ENCODE measurements around the gene RPL32. TPM values are rescaled to one million over a fixed set of nuclear protein-coding genes. Genes with fewer than 3 reads are reported as not detected.

The RPL32 gene
- total RNA-seq, 3 donors from 2014 or later (not counting 1 experiment from before 2014, with no cell fraction given) = 1,034 to 1,328 (median 1,277) TPM

DNA sequence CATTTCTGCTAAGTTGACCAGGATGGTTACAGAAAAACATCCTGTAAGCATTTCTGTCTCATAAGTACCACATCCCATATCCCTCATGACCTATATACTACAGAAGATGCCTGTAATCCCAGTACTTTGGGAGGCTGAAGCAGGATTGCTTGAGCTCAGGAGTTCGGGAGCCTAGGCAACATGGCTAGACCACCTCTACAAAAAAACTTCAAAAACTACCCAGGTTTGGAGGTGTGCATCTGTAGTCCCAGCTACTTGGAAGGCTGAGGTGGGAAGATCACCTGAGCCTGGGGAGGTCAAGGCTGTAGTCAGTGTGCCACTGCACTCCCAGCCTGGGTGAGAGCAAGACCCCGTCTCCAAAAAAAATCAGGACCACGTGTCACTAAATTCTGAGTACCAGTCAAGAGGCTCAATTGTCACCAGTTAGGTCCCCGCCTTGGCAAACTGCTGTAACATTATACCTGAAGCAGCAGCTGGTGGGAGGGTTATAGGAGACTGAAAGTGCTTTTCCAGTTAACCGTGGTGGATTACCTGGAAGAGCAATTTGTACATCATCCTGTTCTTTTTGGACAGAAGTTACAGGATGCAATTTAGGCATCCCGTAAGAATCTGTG is 6.2 kb downstream of the RPL32 start:
- 97% methylated on average over 6 of the region's 6 CpGs for WGBS (ENCODE audit: insufficient coverage)
- Histone ChIP-seq H3K27ac (ENCODE audit: low read length) (no peak overlapping the region), H3K36me3 (ENCODE audit: control insufficient read depth, insufficient read depth, low read length) (peaks cover 72% of the 10 kb centered on the region), H3K4me3 (ENCODE audit: low read length) (no peak overlapping the region), H3K4me1 (ENCODE audit: control insufficient read depth, insufficient read depth, low read length) (peaks cover 13% of the 10 kb centered on the region), H3K9me3 (ENCODE audit: control insufficient read depth, insufficient read depth, low read length) (no peaks in the 10 kb centered on the region), H3K27me3 (ENCODE audit: control insufficient read depth, insufficient read depth, low read length) (no peaks in the 10 kb centered on the region)
- Mint-ChIP-seq H3K9me3 (no peaks in the 10 kb centered on the region), H3K27ac (peak overlapping the region in 1 of 2 donors; percentile 29), H3K4me1 (peaks cover 33 to 37% of the 10 kb centered on the region in 2 donors), H3K36me3 (peaks cover 21% of the 10 kb centered on the region), H3K27me3 (ENCODE audit: low read depth in 2 of 2) (no peaks in the 10 kb centered on the region), H3K4me3 (no peak overlapping the region)
- intact Hi-C loops (cut with micrococcal nuclease) = no loop called here
- TF ChIP-seq, protein P1, sequence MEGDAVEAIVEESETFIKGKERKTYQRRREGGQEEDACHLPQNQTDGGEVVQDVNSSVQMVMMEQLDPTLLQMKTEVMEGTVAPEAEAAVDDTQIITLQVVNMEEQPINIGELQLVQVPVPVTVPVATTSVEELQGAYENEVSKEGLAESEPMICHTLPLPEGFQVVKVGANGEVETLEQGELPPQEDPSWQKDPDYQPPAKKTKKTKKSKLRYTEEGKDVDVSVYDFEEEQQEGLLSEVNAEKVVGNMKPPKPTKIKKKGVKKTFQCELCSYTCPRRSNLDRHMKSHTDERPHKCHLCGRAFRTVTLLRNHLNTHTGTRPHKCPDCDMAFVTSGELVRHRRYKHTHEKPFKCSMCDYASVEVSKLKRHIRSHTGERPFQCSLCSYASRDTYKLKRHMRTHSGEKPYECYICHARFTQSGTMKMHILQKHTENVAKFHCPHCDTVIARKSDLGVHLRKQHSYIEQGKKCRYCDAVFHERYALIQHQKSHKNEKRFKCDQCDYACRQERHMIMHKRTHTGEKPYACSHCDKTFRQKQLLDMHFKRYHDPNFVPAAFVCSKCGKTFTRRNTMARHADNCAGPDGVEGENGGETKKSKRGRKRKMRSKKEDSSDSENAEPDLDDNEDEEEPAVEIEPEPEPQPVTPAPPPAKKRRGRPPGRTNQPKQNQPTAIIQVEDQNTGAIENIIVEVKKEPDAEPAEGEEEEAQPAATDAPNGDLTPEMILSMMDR (IDR thresholded peaks at IDR 0.05) = no peak
- no peak for DNase-seq
- ATAC-seq = no peak

DNA sequence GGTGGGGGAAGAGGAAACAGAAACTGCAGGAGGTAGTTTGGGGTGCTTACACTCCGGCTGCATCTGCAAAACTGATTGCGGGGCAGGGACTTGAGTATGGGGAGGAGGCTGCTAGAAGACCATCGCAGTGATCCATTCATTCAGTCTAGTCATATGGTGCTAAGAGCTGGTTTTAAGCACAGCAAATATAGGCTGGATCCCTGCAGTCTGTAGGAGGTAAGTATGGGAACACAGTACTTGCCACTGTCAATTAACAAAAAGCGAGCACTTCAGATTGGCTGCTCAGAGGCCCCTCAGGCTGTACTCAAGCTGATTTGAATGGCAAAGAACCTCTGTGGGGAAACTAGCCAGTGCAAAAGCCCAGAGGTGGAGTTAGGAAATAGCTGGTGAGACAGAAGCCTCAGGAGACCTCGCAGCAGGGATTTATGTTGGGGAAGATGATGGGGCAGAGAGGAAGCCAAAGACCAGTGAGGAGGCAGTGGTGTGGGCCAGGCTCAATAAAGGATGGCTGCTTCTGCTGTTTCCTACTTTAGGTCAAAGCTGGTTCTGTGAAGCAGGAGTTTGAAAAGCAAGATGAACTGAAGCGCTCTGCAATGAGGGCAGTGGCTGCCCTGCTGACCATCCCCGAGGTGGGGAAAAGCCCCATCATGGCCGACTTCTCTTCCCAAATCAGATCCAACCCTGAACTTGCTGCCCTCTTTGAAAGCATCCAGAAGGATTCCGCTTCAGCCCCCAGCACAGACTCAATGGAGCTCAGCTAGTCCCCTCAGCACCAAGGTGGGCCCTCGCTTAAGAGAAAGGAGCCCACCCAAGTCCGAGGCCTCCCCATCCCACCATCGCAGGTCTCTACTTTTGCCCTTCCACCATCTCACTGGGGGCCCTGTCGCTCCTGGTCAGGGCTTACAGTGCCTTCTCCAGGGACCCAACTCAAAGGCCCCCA is 7.9 kb downstream of the RPL32 start:
- Mint-ChIP-seq H3K27ac (peak overlapping the region in 1 of 2 donors; percentile 30), H3K9me3 (no peaks in the 10 kb centered on the region), H3K4me1 (peaks cover 16 to 21% of the 10 kb centered on the region in 2 donors), H3K4me3 (no peak overlapping the region), H3K27me3 (ENCODE audit: low read depth in 2 of 2) (no peaks in the 10 kb centered on the region), H3K36me3 (peaks cover 14% of the 10 kb centered on the region)
- intact Hi-C loops (cut with micrococcal nuclease) = no loop called here
- Histone ChIP-seq H3K4me3 (ENCODE audit: low read length) (no peak overlapping the region), H3K27me3 (ENCODE audit: control insufficient read depth, insufficient read depth, low read length) (no peaks in the 10 kb centered on the region), H3K27ac (ENCODE audit: low read length) (no peak overlapping the region), H3K4me1 (ENCODE audit: control insufficient read depth, insufficient read depth, low read length) (peaks cover 8% of the 10 kb centered on the region), H3K9me3 (ENCODE audit: control insufficient read depth, insufficient read depth, low read length) (no peaks in the 10 kb centered on the region), H3K36me3 (ENCODE audit: control insufficient read depth, insufficient read depth, low read length) (peaks cover 62% of the 10 kb centered on the region)
- DNase-seq (no peak), ATAC-seq (no peak)
- WGBS (ENCODE audit: insufficient coverage) = 95% methylated on average over 13 of the region's 13 CpGs
- TF ChIP-seq, protein P1 (IDR thresholded peaks at IDR 0.05) = no peak

DNA sequence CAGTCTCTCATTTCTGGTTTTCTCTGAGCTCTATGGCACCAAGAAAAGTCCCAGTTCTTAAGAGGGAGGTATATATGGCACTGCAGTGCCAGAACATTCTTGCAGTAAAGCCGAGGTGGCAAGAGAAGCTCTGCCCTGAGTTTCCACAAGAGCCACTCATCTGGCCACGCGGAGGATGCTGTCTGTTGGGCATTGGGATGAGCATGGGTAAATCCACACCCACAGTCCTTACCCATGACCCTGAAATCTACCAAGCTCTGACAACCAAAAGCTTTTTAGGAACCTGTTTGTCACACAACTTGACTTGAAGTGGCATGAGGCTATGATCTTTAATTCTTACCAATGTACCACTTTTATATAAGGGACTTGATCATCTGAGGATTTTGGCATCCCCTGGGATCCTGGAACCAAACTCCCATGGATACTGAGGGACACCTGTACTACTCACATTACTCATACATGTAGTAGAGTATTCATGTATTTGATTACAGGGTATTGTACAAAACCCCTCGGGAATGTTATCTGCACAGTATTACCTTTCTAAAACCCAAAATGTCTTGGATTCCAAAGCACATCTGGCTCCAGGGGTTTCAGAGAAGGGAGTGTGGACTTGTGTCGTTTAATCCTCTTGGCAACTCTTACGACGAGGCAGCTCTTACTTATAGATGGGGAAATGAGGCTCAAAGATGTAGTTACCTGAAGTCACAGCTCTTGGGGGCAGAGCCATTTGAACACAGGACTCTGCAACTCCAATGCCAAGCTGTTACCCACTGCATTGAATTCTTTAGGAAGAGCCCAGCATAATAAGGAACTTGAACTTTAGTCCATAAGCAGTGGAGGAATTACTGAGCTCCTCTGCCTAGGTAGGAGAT is 8.8 kb downstream of the RPL32 start:
- peaks cover 53% of the 10 kb centered on the region for H3K36me3 ChIP-seq (ENCODE audit: control insufficient read depth, insufficient read depth, low read length)
- H3K4me1 ChIP-seq (ENCODE audit: control insufficient read depth, insufficient read depth, low read length) = no peaks in the 10 kb centered on the region
- ATAC-seq (no peak), DNase-seq (no peak)
- Mint-ChIP-seq H3K36me3 (peaks cover 9% of the 10 kb centered on the region), H3K27ac (peak overlapping the region in 1 of 2 donors; percentile 30), H3K4me1 (peaks cover 8 to 12% of the 10 kb centered on the region in 2 donors), H3K4me3 (no peak overlapping the region), H3K27me3 (ENCODE audit: low read depth in 2 of 2) (no peaks in the 10 kb centered on the region), H3K9me3 (no peaks in the 10 kb centered on the region)
- H3K4me3 ChIP-seq (ENCODE audit: low read length) = no peak overlapping the region
- no peaks in the 10 kb centered on the region for H3K9me3 ChIP-seq (ENCODE audit: control insufficient read depth, insufficient read depth, low read length)
- 93% methylated on average over 6 of the region's 7 CpGs for WGBS (ENCODE audit: insufficient coverage)
- H3K27ac ChIP-seq (ENCODE audit: low read length) = no peak overlapping the region
- TF ChIP-seq, protein P1 (IDR thresholded peaks at IDR 0.05) = no peak
- no peaks in the 10 kb centered on the region for H3K27me3 ChIP-seq (ENCODE audit: control insufficient read depth, insufficient read depth, low read length)
- intact Hi-C loops (cut with micrococcal nuclease) = no loop called here
